B cell (primary cell): ENCODE measurements around the gene NMNAT2.

Source experiments
- CTCF ChIP-seq: fragments of 200-600 bp; IDR thresholded peaks from one replicate; pipeline ENCODE4 v1.8.0; 2022; ENCODE audit warnings: antibody characterized with exemption, mild to moderate bottlenecking
- EZH2 ChIP-seq: IDR thresholded peaks from 2 replicates; pipeline ENCODE4 v1.6.1; 2012; ENCODE audit warnings: borderline replicate concordance, low read depth, mild to moderate bottlenecking, moderate library complexity, low read length; ENCODE audit not compliant: insufficient read depth, poor library complexity, severe bottlenecking

GRCh38 chr1:183228347-183229220, 189.6 kb downstream of the NMNAT2 start:
- TF ChIP-seq CTCF = no peak
- no peak for TF ChIP-seq EZH2
